Transverse colon (tissue), 4 donors: ENCODE data around the gene KIF4B. TPM values are rescaled to one million over a fixed set of nuclear protein-coding genes. Genes with fewer than 3 reads are reported as not detected.
"Not testable (repeated sequence)": the region's sequence is repeated elsewhere in the genome, so short reads cannot be mapped to it uniquely, and the experiment has no call there.

Source experiments
- DNase-seq: peaks from one replicate; pipeline ENCODE4 v3.0.0-alpha.2; 2019
- H3K27ac ChIP-seq, 4 donors: fragments of 200-600 bp; sonication (generic); 2 replicates each; pipeline ENCODE4 v1.5.1; 2016 to 2018; ENCODE audit warnings: inconsistent platforms in 4 of 4
- H3K27me3 ChIP-seq: fragments of 200-600 bp; sonication (generic); 2 replicates; pipeline ENCODE4 v1.5.1; 2017; ENCODE audit warnings: inconsistent platforms
- H3K36me3 ChIP-seq, 4 donors: fragments of 200-600 bp; sonication (generic); 2 replicates each; pipeline ENCODE4 v1.5.1; 2017 to 2019; ENCODE audit warnings: inconsistent platforms in 4 of 4
- H3K4me1 ChIP-seq, 4 donors: fragments of 200-600 bp; sonication (generic); 2 replicates each; pipeline ENCODE4 v1.5.1; 2017 to 2020; ENCODE audit warnings: inconsistent platforms in 4 of 4
- H3K4me3 ChIP-seq, 4 donors: fragments of 200-600 bp; sonication (generic); 1 replicate in 1 of 4; 2 replicates in 3 of 4; pipeline versions ENCODE4 v1.5.1 to v1.6.1; 2017 to 2019; ENCODE audit warnings: inconsistent platforms in 4 of 4
- H3K9me3 ChIP-seq, 2 donors: fragments of 200-600 bp; sonication (generic); 2 replicates each; pipeline ENCODE4 v1.5.1; 2017 to 2019; ENCODE audit warnings: inconsistent platforms in 2 of 2
- EP300 ChIP-seq: sonication (generic); formaldehyde crosslinking; IDR thresholded peaks from one replicate; pipeline ENCODE4 v1.6.1; 2017; ENCODE audit warnings: antibody characterized with exemption, low read depth
- POLR2A ChIP-seq: fragments of 450-650 bp; IDR thresholded peaks from one replicate; pipeline ENCODE4 v1.6.1; 2016; ENCODE audit warnings: antibody characterized with exemption, mild to moderate bottlenecking, moderate library complexity
- POLR2AphosphoS5 ChIP-seq, 3 donors: sonication (generic); formaldehyde crosslinking; IDR thresholded peaks; one replicate each; pipeline ENCODE4 v1.6.1; 2016; ENCODE audit warnings: antibody characterized with exemption in 3 of 3
- WGBS, 2 donors: methylation state at CpG; one replicate each; pipeline ENCODE4 v1.1.5; 2018; ENCODE audit warnings: low coverage in 1 of 2; 5-methylcytosine and 5-hydroxymethylcytosine counted together
- in situ Hi-C, 4 donors: fragments of 200-750 bp; cut with MboI; loops; one replicate each; pipeline versions ENCODE4 v1.15.0 to v1.15.1; 2017; ENCODE audit warnings: low sequenced_read_pairs in 3 of 4, low pct_ligation_motif_present in 1 of 4, low pct_unique_long_range_greater_than_20kb in 1 of 4
- intact Hi-C: fragments of 100-400 bp; cut with DNase I; formaldehyde crosslinking; loops from one replicate; pipeline ENCODE4 v1.15.1; 2023; ENCODE audit warnings: low total_unique reads
- total RNA-seq, 4 donors: library from RNA; depleted of rRNA; stranded (reverse); fragments of >200 nt; gene quantifications; one replicate each; pipeline ENCODE4 v1.1.0, GENCODE V29; 2016
- TF ChIP-seq, protein P1 (sequence below), 5 experiments: fragments of 200-600 bp in 3 of 5; fragments of 450-650 bp in 2 of 5; sonication (generic) in 3 of 5; IDR thresholded peaks; 1 replicate in 2 of 5; 2 replicates in 3 of 5; pipeline ENCODE4 v1.5.1; 2016 to 2017; ENCODE audit warnings: antibody characterized with exemption in 5 of 5, inconsistent platforms in 3 of 5, mild to moderate bottlenecking in 2 of 5, moderate library complexity in 1 of 5

Gene KIF4B
- total RNA-seq, 4 donors from 2014 or later, result not detected

DNA sequence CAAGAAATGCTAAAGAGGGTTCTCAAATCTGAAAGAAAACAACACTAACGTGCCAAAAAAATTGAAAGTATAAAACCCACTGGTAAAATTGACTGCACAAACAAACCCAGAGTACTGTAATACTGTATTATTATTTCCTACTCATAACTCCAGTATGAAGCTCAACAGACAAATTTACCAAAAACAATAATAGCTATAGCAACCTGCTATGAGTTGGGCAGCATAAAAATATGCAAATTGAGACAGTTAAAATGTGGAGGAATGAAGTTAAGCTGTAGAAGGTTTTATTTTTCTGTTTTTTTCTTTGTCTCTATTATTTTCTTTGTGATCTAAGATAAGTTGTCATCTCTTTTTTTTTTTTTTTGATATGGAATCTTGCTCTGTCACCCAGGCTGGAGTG, 15.7 kb downstream of the KIF4B start:
- H3K27me3 ChIP-seq, result no peaks in the 10 kb centered on the region
- no peak overlapping the region for H3K27ac ChIP-seq
- peaks cover 0 to 6% of the 10 kb centered on the region in 2 donors for H3K9me3 ChIP-seq
- no peak for TF ChIP-seq POLR2AphosphoS5 (IDR thresholded peaks at IDR 0.05)
- TF ChIP-seq EP300, result no peak
- TF ChIP-seq POLR2A, result no peak
- TF ChIP-seq, protein P1, sequence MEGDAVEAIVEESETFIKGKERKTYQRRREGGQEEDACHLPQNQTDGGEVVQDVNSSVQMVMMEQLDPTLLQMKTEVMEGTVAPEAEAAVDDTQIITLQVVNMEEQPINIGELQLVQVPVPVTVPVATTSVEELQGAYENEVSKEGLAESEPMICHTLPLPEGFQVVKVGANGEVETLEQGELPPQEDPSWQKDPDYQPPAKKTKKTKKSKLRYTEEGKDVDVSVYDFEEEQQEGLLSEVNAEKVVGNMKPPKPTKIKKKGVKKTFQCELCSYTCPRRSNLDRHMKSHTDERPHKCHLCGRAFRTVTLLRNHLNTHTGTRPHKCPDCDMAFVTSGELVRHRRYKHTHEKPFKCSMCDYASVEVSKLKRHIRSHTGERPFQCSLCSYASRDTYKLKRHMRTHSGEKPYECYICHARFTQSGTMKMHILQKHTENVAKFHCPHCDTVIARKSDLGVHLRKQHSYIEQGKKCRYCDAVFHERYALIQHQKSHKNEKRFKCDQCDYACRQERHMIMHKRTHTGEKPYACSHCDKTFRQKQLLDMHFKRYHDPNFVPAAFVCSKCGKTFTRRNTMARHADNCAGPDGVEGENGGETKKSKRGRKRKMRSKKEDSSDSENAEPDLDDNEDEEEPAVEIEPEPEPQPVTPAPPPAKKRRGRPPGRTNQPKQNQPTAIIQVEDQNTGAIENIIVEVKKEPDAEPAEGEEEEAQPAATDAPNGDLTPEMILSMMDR (IDR thresholded peaks at IDR 0.05), result no peak
- in situ Hi-C loops, result no loop called here
- H3K36me3 ChIP-seq, result no peaks in the 10 kb centered on the region
- intact Hi-C loops, result no loop called here
- H3K4me3 ChIP-seq, result no peak overlapping the region
- no peak for DNase-seq
- no peaks in the 10 kb centered on the region for H3K4me1 ChIP-seq
- 70 to 73% methylated on average over 1 of the region's 1 CpG for WGBS, 2 donors

GRCh38 chr5:155034145-155034744, 20.7 kb downstream of the KIF4B start:
- H3K36me3 ChIP-seq, intact Hi-C loops, H3K27ac ChIP-seq, H3K9me3 ChIP-seq, DNase-seq, in situ Hi-C loops, H3K4me1 ChIP-seq, H3K27me3 ChIP-seq, H3K4me3 ChIP-seq: not testable (repeated sequence)
- 61 to 75% methylated on average over 1 of the region's 1 CpG for WGBS, 2 donors

DNA sequence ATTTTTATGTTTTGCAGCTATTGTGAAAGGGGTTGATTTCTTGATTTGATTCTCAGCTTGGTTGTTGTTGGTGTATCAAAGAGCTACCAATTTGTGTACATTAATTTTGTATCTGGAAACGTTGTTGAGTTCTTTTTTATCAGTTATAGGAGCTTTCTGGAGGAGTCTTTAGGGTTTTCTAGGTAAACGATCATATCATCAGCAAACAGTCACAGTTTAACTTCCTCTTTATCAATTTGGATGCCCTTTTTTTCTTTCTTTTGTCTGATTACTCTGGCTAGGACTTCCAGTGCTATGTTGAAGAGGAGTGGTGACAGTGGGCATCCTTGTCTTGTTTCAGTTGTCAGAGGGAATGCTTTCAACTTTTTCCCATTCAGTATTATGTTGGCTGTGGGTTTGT, 21.5 kb downstream of the KIF4B start:
- in situ Hi-C loops, result not testable (repeated sequence)

DNA sequence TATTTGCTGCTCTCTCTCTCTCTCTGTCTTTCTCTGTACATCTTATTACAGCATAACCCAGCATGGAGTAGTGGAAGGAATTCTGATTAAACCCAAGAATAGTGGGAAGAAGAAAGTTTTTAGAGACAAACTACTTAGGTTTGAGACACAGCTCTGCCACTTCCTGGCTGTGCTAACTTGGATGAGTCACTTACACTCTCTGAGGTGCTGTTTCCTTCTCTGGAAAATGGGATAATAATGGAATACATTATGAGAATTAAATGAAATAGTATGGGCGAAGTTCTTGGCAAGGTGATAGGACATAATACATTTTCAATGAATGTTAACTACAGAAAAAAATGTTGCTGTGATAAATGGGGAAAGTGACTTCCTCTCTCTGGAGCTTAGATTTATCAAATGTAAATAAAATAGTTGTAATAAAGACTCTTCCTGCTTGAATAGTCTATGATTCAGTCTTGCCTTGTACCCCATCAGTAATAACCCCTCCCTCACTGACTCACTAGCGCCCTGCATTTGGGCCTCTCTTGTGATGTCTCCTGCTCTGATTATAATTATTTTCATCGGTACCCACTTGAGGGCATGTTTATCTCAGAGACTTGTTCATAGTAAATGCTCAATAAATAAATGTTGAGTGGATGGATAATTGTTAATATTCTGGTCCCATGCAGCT, 27.6 kb downstream of the KIF4B start:
- no peaks in the 10 kb centered on the region for H3K9me3 ChIP-seq
- H3K4me3 ChIP-seq, result no peak overlapping the region
- peaks cover 4% of the 10 kb centered on the region for H3K27me3 ChIP-seq
- no peak for DNase-seq
- H3K27ac ChIP-seq, result no peak overlapping the region
- TF ChIP-seq POLR2A (no peak), EP300 (no peak)
- H3K4me1 ChIP-seq, result no peaks in the 10 kb centered on the region
- intact Hi-C loops, result no loop called here
- 74% methylated on average over 3 of the region's 3 CpGs for WGBS, 2 donors
- in situ Hi-C loops, result no loop called here
- H3K36me3 ChIP-seq, result no peaks in the 10 kb centered on the region

More for the DNA sequence above, 21.5 kb downstream of the KIF4B start:
- H3K4me3 ChIP-seq, H3K27ac ChIP-seq, H3K4me1 ChIP-seq, H3K36me3 ChIP-seq, intact Hi-C loops, H3K9me3 ChIP-seq, DNase-seq, H3K27me3 ChIP-seq: not testable (repeated sequence)
- WGBS, 2 donors, result 22 to 49% methylated on average over 2 of the region's 2 CpGs

DNA sequence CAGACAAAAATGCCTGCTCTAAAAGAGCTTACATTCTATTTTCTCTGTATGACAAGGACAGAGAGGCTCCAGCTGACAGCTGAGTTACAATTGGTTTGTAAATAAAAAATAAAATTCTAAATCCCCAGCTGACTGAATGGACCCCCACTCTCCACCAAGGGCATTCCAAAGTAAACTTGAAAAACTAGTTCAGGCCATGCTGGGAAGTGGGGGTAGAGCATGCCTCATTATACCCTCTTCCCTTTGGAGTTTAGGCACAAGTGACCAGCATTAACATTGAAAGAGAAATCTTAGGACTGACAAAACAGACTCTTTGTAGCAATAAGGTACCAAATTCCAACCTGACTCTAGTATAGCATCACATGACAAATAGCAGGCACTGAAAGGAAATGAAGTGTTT, 31.0 kb downstream of the KIF4B start:
- Histone ChIP-seq H3K36me3 (no peaks in the 10 kb centered on the region), H3K4me3 (no peak overlapping the region), H3K4me1 (no peaks in the 10 kb centered on the region), H3K9me3 (no peaks in the 10 kb centered on the region), H3K27ac (no peak overlapping the region), H3K27me3 (peaks cover 4% of the 10 kb centered on the region)
- in situ Hi-C loops (no loop called here), intact Hi-C loops (no loop called here)
- no peak for DNase-seq
- no peak for TF ChIP-seq POLR2AphosphoS5 (IDR thresholded peaks at IDR 0.05)
- no peak for TF ChIP-seq EP300
- no peak for TF ChIP-seq POLR2A
- TF ChIP-seq, protein P1 (IDR thresholded peaks at IDR 0.05), result no peak
